Motor neuron (in vitro differentiated cells): ENCODE measurements around the gene BPIFB4. TPM values are rescaled to one million over a fixed set of nuclear protein-coding genes. Genes with fewer than 3 reads are reported as not detected.

ENCODE experiments used
- ATAC-seq, 8 experiments: fragments of 200-7000 bp; cut with Tn5 transposase; replicated peaks in 6 of 8; 2 replicates each; pipeline ENCODE4 v1.8.0; 2021; ENCODE audit warnings: mild to moderate bottlenecking in 8 of 8, moderate library complexity in 8 of 8
- H3K27ac ChIP-seq, 2 donors: fragments of 250-450 bp; sonication (Bioruptor Pico); 2 replicates each; pipeline ENCODE4 v1.9.0; 2021; ENCODE audit warnings: antibody characterized with exemption in 2 of 2, mild to moderate bottlenecking in 2 of 2, moderate library complexity in 1 of 2
- H3K4me1 ChIP-seq, 2 donors: fragments of 250-450 bp; sonication (Bioruptor Pico); replicated peaks in 1 of 2; 2 replicates each; pipeline ENCODE4 v1.6.1; 2021; ENCODE audit warnings: antibody characterized with exemption in 2 of 2, mild to moderate bottlenecking in 2 of 2, moderate library complexity in 1 of 2
- H3K4me3 ChIP-seq, 5 donors: fragments of 250-450 bp; sonication (Bioruptor Pico); 2 replicates each; pipeline ENCODE4 v1.9.0; 2021; ENCODE audit warnings: antibody characterized with exemption in 5 of 5, mild to moderate bottlenecking in 5 of 5, moderate library complexity in 4 of 5
- WGBS, 10 experiments: fragments of 450-650 bp; shearing (Covaris generic); methylation state at CpG; one replicate each; pipeline ENCODE4 v1.0.0; 2022; 5-methylcytosine and 5-hydroxymethylcytosine counted together
- in situ Hi-C, 9 experiments: fragments of 400-800 bp; cut with MboI; loops; one replicate each; pipeline ENCODE4 v1.15.0; 2021; ENCODE audit warnings: low sequenced_read_pairs in 9 of 9, low pct_unique_long_range_greater_than_20kb in 2 of 9; ENCODE audit not compliant: unreplicated experiment in 9 of 9
- total RNA-seq, 8 experiments: library from RNA; unstranded; fragments of 300-600 nt; gene quantifications; 2 replicates each; pipeline versions ENCODE4 v1.2.3 to v1.2.4, GENCODE V29; 2022

BPIFB4 gene
- total RNA-seq, 8 experiments from 2014 or later = 0.33 TPM; not detected in 7

GRCh38 chr20:33064572-33065287 is 14.7 kb upstream of the BPIFB4 start:
- Histone ChIP-seq H3K4me3 (no peak overlapping the region), H3K27ac (no peak overlapping the region), H3K4me1 (peaks cover 9% of the 10 kb centered on the region in 2 donors)
- ATAC-seq = no peak
- 40 to 100% (median 94%) methylated on average over 2 to 6 of the region's 11 CpGs; no CpG with 5 or more reads in 6 of the 10 experiments for WGBS, 10 experiments
- in situ Hi-C loops = loop anchor here in 1 of 9 experiments (25.0 kb wide), 1 partner anchor 152 kb away; no protein-coding TSS in a partner anchor

- Histone ChIP-seq H3K4me3 (no peak overlapping the region), H3K27ac (no peak overlapping the region), H3K4me1 (peaks cover 9% of the 10 kb centered on the region in 2 donors)
- in situ Hi-C loops = loop anchor here in 1 of 9 experiments (25.0 kb wide), 1 partner anchor 153 kb away; no protein-coding TSS in a partner anchor
- WGBS, 10 experiments = 0 to 93% (median 67%) methylated on average over 1 to 6 of the region's 9 CpGs; no CpG with 5 or more reads in 6 of the 10 experiments
- peak in 3 of 8 experiments; percentile 22 to 90 (median 66) for ATAC-seq
Observed at GRCh38 chr20:33065785-33066184, 13.7 kb upstream of the BPIFB4 start.

- WGBS, 10 experiments = 0 to 100% (median 41%) methylated on average over 1 of the region's 3 CpGs; no CpG with 5 or more reads in 4 of the 10 experiments
- ATAC-seq = no peak
- in situ Hi-C loops = loop anchor here in 1 of 9 experiments (25.0 kb wide), 1 partner anchor 156 kb away; no protein-coding TSS in a partner anchor
Observed at GRCh38 chr20:33067806-33068205, 11.6 kb upstream of the BPIFB4 start.

GRCh38 chr20:33068251-33068939 is 11.0 kb upstream of the BPIFB4 start:
- no peak overlapping the region for H3K4me3 ChIP-seq
- 0 to 100% (median 68%) methylated on average over 1 to 5 of the region's 12 CpGs; no CpG with 5 or more reads in 2 of the 10 experiments for WGBS, 10 experiments
- ATAC-seq = no peak
- in situ Hi-C loops = loop anchor here in 1 of 9 experiments (25.0 kb wide), 1 partner anchor 156 kb away; no protein-coding TSS in a partner anchor
- H3K27ac ChIP-seq = no peak overlapping the region
- no peaks in the 10 kb centered on the region for H3K4me1 ChIP-seq

More at GRCh38 chr20:33067806-33068205, 11.6 kb upstream of the BPIFB4 start:
- H3K27ac ChIP-seq = no peak overlapping the region
- H3K4me3 ChIP-seq = no peak overlapping the region
- H3K4me1 ChIP-seq = peaks cover 2% of the 10 kb centered on the region in 2 donors

GRCh38 chr20:33069673-33070072 is 9.8 kb upstream of the BPIFB4 start:
- in situ Hi-C loops = loop anchor here in 1 of 9 experiments (25.0 kb wide), 1 partner anchor 157 kb away; no protein-coding TSS in a partner anchor
- ATAC-seq = no peak
- WGBS, 10 experiments = 0 to 100% (median 36%) methylated on average over 1 to 7 of the region's 9 CpGs; no CpG with 5 or more reads in 4 of the 10 experiments
- Histone ChIP-seq H3K4me1 (no peaks in the 10 kb centered on the region), H3K27ac (no peak overlapping the region), H3K4me3 (no peak overlapping the region)

- 39 to 100% (median 79%) methylated on average over 2 to 8 of the region's 19 CpGs; no CpG with 5 or more reads in 3 of the 10 experiments for WGBS, 10 experiments
- no peak for ATAC-seq
- in situ Hi-C loops = loop anchor here in 1 of 9 experiments (25.0 kb wide), 1 partner anchor 158 kb away; no protein-coding TSS in a partner anchor
- H3K4me1 ChIP-seq = no peaks in the 10 kb centered on the region
- no peak overlapping the region for H3K4me3 ChIP-seq
- no peak overlapping the region for H3K27ac ChIP-seq
Observed at GRCh38 chr20:33070111-33071053, 9.1 kb upstream of the BPIFB4 start.

- no peak for ATAC-seq
- H3K27ac ChIP-seq = no peak overlapping the region
- in situ Hi-C loops = loop anchor here in 1 of 9 experiments (25.0 kb wide), 1 partner anchor 159 kb away; no protein-coding TSS in a partner anchor
- WGBS, 10 experiments = 0 to 82% methylated on average over 1 to 4 of the region's 5 CpGs; no CpG with 5 or more reads in 8 of the 10 experiments
- no peak overlapping the region for H3K4me3 ChIP-seq
- H3K4me1 ChIP-seq = no peaks in the 10 kb centered on the region
Observed at GRCh38 chr20:33071198-33071597, 8.2 kb upstream of the BPIFB4 start.

- in situ Hi-C loops = loop anchor here in 1 of 9 experiments (25.0 kb wide), 1 partner anchor 160 kb away; no protein-coding TSS in a partner anchor
Observed at GRCh38 chr20:33072362-33072761, 7.1 kb upstream of the BPIFB4 start.

GRCh38 chr20:33072813-33073212 is 6.6 kb upstream of the BPIFB4 start:
- in situ Hi-C loops = loop anchor here in 1 of 9 experiments (25.0 kb wide), 1 partner anchor 161 kb away; no protein-coding TSS in a partner anchor
- no peak for ATAC-seq
- Histone ChIP-seq H3K4me3 (no peak overlapping the region), H3K4me1 (no peaks in the 10 kb centered on the region), H3K27ac (no peak overlapping the region)
- 20 to 100% (median 80%) methylated on average over 1 to 2 of the region's 2 CpGs; no CpG with 5 or more reads in 5 of the 10 experiments for WGBS, 10 experiments

More at GRCh38 chr20:33072362-33072761, 7.1 kb upstream of the BPIFB4 start:
- H3K27ac ChIP-seq = no peak overlapping the region
- no peak for ATAC-seq
- no peaks in the 10 kb centered on the region for H3K4me1 ChIP-seq
- WGBS, 10 experiments = 6 to 100% (median 65%) methylated on average over 1 to 3 of the region's 4 CpGs; no CpG with 5 or more reads in 4 of the 10 experiments
- H3K4me3 ChIP-seq = no peak overlapping the region

GRCh38 chr20:33074675-33075074 is 4.8 kb upstream of the BPIFB4 start:
- Histone ChIP-seq H3K27ac (no peak overlapping the region), H3K4me3 (no peak overlapping the region), H3K4me1 (no peaks in the 10 kb centered on the region)
- ATAC-seq = no peak
- WGBS, 10 experiments = 7 to 73% (median 29%) methylated on average over 1 to 2 of the region's 2 CpGs; no CpG with 5 or more reads in 3 of the 10 experiments
- in situ Hi-C loops = loop anchor here in 1 of 9 experiments (25.0 kb wide), 1 partner anchor 162 kb away; no protein-coding TSS in a partner anchor

- Histone ChIP-seq H3K4me3 (no peak overlapping the region), H3K4me1 (no peaks in the 10 kb centered on the region), H3K27ac (no peak overlapping the region)
- 0 to 70% (median 57%) methylated on average over 1 to 4 of the region's 6 CpGs; no CpG with 5 or more reads in 5 of the 10 experiments for WGBS, 10 experiments
- in situ Hi-C loops = no loop called here
- ATAC-seq = no peak
Observed at GRCh38 chr20:33075281-33075680, 4.2 kb upstream of the BPIFB4 start.
